NCI-H774 (cell line): Measurements from ENCODE around the gene AFAP1.

ENCODE experiments used
- DNase-seq: peaks from one replicate; lab custom pipeline; 2025; lab: John Stamatoyannopoulos, UW

Gene AFAP1

GRCh38 chr4:7753931-7754465 lies 185.7 kb downstream of the AFAP1 start:
- peak; percentile 28 for DNase-seq

- DNase-seq = no peak
These were observed 186.4 kb downstream of the AFAP1 start for GRCh38 chr4:7753271-7753670.

- DNase-seq = no peak
These were observed 187.0 kb downstream of the AFAP1 start for GRCh38 chr4:7752649-7753048.

- no peak for DNase-seq
These were observed 188.7 kb downstream of the AFAP1 start for GRCh38 chr4:7750972-7751371.

GRCh38 chr4:7750523-7750922 lies 189.1 kb downstream of the AFAP1 start:
- no peak for DNase-seq

- DNase-seq = no peak
These were observed 192.1 kb downstream of the AFAP1 start for GRCh38 chr4:7747566-7747965.

GRCh38 chr4:7747062-7747385 lies 192.6 kb downstream of the AFAP1 start:
- DNase-seq = no peak

GRCh38 chr4:7746351-7747061 lies 193.2 kb downstream of the AFAP1 start:
- DNase-seq = no peak

- DNase-seq = no peak
These were observed 194.3 kb downstream of the AFAP1 start for GRCh38 chr4:7745301-7745885.

- no peak for DNase-seq
These were observed 195.4 kb downstream of the AFAP1 start for GRCh38 chr4:7744142-7744804.

GRCh38 chr4:7742807-7743280 lies 196.8 kb downstream of the AFAP1 start:
- DNase-seq = no peak

GRCh38 chr4:7741946-7742806 lies 197.5 kb downstream of the AFAP1 start:
- no peak for DNase-seq

GRCh38 chr4:7740866-7741525 lies 198.7 kb downstream of the AFAP1 start:
- DNase-seq = no peak

GRCh38 chr4:7739918-7740865 lies 199.5 kb downstream of the AFAP1 start:
- no peak for DNase-seq

- no peak for DNase-seq
These were observed 200.4 kb downstream of the AFAP1 start for GRCh38 chr4:7739077-7739917.

GRCh38 chr4:7738458-7739076 lies 201.1 kb downstream of the AFAP1 start:
- no peak for DNase-seq

- no peak for DNase-seq
These were observed 201.8 kb downstream of the AFAP1 start for GRCh38 chr4:7737752-7738457.

GRCh38 chr4:7737268-7737645 lies 202.4 kb downstream of the AFAP1 start:
- DNase-seq = no peak
